ENCODE results near the gene MX1. TPM values are rescaled to one million over a fixed set of nuclear protein-coding genes. Genes with fewer than 3 reads are reported as not detected.
A peak's percentile ranks its signal among the peaks of the same experiment; 100 is the strongest.

MX1 gene
- total and polyA plus RNA-seq, 2 of the 13 experiments (the other 11 are each of a cell fraction or from before 2014, with no cell fraction given), result 2.6 to 5.8 TPM

GRCh38 chr21:41419921-41420862, 5.8 kb upstream of the MX1 start (continued):
- TF ChIP-seq TOPORS (CRISPR knock-in tag; IDR thresholded peaks at IDR 0.05) (no peak), ZNF552 (CRISPR knock-in tag; IDR thresholded peaks at IDR 0.05; ENCODE audit: borderline replicate concordance) (no peak), ZNF589 (CRISPR knock-in tag; conservative IDR thresholded peaks at IDR 0.05) (no peak), ZNF570 (CRISPR knock-in tag; IDR thresholded peaks at IDR 0.05; ENCODE audit: borderline replicate concordance) (no peak), TBL1XR1 (IDR thresholded peaks at IDR 0.05; ENCODE audit: borderline replicate concordance, low read length, partially characterized antibody) (no peak), ZSCAN9 (CRISPR knock-in tag; IDR thresholded peaks at IDR 0.05; ENCODE audit: borderline replicate concordance) (no peak), NFAT5 (CRISPR knock-in tag; IDR thresholded peaks at IDR 0.05) (no peak), SP2 (CRISPR knock-in tag; IDR thresholded peaks at IDR 0.05) (no peak), ZNF891 (CRISPR knock-in tag; IDR thresholded peaks at IDR 0.05) (no peak), ZFX (CRISPR knock-in tag; IDR thresholded peaks at IDR 0.05; ENCODE audit: low read depth) (peak; percentile 81), STAT6 (CRISPR knock-in tag; IDR thresholded peaks at IDR 0.05; ENCODE audit: borderline replicate concordance) (no peak), ZNF747 (CRISPR knock-in tag; IDR thresholded peaks at IDR 0.05; ENCODE audit: borderline replicate concordance) (no peak), TP53 (CRISPR knock-in tag; conservative IDR thresholded peaks at IDR 0.05) (no peak), FOXO1 (CRISPR knock-in tag; IDR thresholded peaks at IDR 0.05) (no peak), FOXA3 (CRISPR knock-in tag; IDR thresholded peaks at IDR 0.05) (no peak), HOXA9 (CRISPR knock-in tag; IDR thresholded peaks at IDR 0.05; ENCODE audit: borderline replicate concordance) (no peak), REST (IDR thresholded peaks at IDR 0.05; ENCODE audit: borderline replicate concordance in 1 of 2, low read depth in 1 of 2, low read length in 2 of 2) (no peak)

Data from HepG2 (cell line).